SKM-1 (cell line): Measurements from ENCODE around the gene BTNL8.

Source experiments
- DNase-seq: peaks from one replicate; lab custom pipeline; 2025; ENCODE audit not compliant: unreplicated experiment; lab: John Stamatoyannopoulos, UW

Gene BTNL8

GRCh38 chr5:180898621-180899246 is at the start of gene BTNL8:
Gene BTNL8, plus strand, starts transcription at chr5:180899159. Its CDS starts 152 bp downstream, at chr5:180899311.
- DNase-seq: no peak

GRCh38 chr5:180849827-180850226 is 49.1 kb upstream of the BTNL8 start:
- DNase-seq: no peak

GRCh38 chr5:180850434-180851078 is 48.4 kb upstream of the BTNL8 start:
- no peak for DNase-seq

- no peak for DNase-seq
These were observed 46.5 kb upstream of the BTNL8 start for GRCh38 chr5:180852495-180852894.

GRCh38 chr5:180853121-180853847 is 45.7 kb upstream of the BTNL8 start:
- DNase-seq: no peak

GRCh38 chr5:180853848-180854176 is 45.1 kb upstream of the BTNL8 start:
- no peak for DNase-seq

GRCh38 chr5:180858586-180858985 is 40.4 kb upstream of the BTNL8 start:
- DNase-seq: no peak

GRCh38 chr5:180860273-180860886 is 38.6 kb upstream of the BTNL8 start:
- peak; percentile 50 for DNase-seq

GRCh38 chr5:180860887-180861822 is 37.8 kb upstream of the BTNL8 start, which contains the start of gene ZFP62:
Gene ZFP62, minus strand, starts transcription at chr5:180861276. Its CDS starts 57 bp downstream, at chr5:180861219.
- peak; percentile 79 for DNase-seq

- DNase-seq: no peak
These were observed 36.3 kb upstream of the BTNL8 start for GRCh38 chr5:180862645-180863044.

- DNase-seq: no peak
These were observed 32.8 kb upstream of the BTNL8 start for GRCh38 chr5:180865981-180866695.

- DNase-seq: no peak
These were observed 32.0 kb upstream of the BTNL8 start for GRCh38 chr5:180866985-180867384.

- peak; percentile 60 for DNase-seq
These were observed 30.0 kb upstream of the BTNL8 start for GRCh38 chr5:180868960-180869359.

GRCh38 chr5:180869587-180869986 is 29.4 kb upstream of the BTNL8 start:
- DNase-seq: no peak

GRCh38 chr5:180870276-180871068 is 28.5 kb upstream of the BTNL8 start:
- no peak for DNase-seq

- no peak for DNase-seq
These were observed 26.5 kb upstream of the BTNL8 start for GRCh38 chr5:180872419-180872818.

- peak; percentile 97 for DNase-seq
These were observed 25.1 kb upstream of the BTNL8 start for GRCh38 chr5:180873615-180874520.
